ENCODE data around the gene PPP6R3.

PPP6R3 gene

GRCh38 chr11:68503792-68504191, 43.2 kb downstream of the PPP6R3 start:
- Histone ChIP-seq H3K27me3 (ENCODE audit: control insufficient read depth, insufficient read depth, low read length) (no peaks in the 10 kb centered on the region), H3K4me2 (ENCODE audit: low read length) (no peak overlapping the region), H3K27ac (no peak overlapping the region), H2AFZ (no peak overlapping the region), H3K4me3 (ENCODE audit: low read depth, low read length) (no peak overlapping the region), H3K36me3 (ENCODE audit: control insufficient read depth, insufficient read depth, low read length) (no peaks in the 10 kb centered on the region), H3K4me1 (peaks cover 16% of the 10 kb centered on the region), H3K79me2 (peaks cover 34% of the 10 kb centered on the region), H3K9ac (no peak overlapping the region), H3K9me3 (ENCODE audit: control insufficient read depth, low read length) (no peaks in the 10 kb centered on the region)
- no peak for TF ChIP-seq CTCF (IDR thresholded peaks at IDR 0.05)

GRCh38 chr11:68504432-68505066, 44.0 kb downstream of the PPP6R3 start:
- Histone ChIP-seq H3K9ac (no peak overlapping the region), H3K4me1 (peaks cover 15% of the 10 kb centered on the region), H3K27ac (no peak overlapping the region), H3K36me3 (ENCODE audit: control insufficient read depth, insufficient read depth, low read length) (no peaks in the 10 kb centered on the region), H3K4me3 (ENCODE audit: low read depth, low read length) (no peak overlapping the region), H3K79me2 (peaks cover 29% of the 10 kb centered on the region), H3K27me3 (ENCODE audit: control insufficient read depth, insufficient read depth, low read length) (no peaks in the 10 kb centered on the region), H3K9me3 (ENCODE audit: control insufficient read depth, low read length) (no peaks in the 10 kb centered on the region), H2AFZ (no peak overlapping the region), H3K4me2 (ENCODE audit: low read length) (no peak overlapping the region)
- no peak for TF ChIP-seq CTCF (IDR thresholded peaks at IDR 0.05)

GRCh38 chr11:68505596-68505995, 45.0 kb downstream of the PPP6R3 start:
- no peak overlapping the region for H2AFZ ChIP-seq
- H3K27ac ChIP-seq = no peak overlapping the region
- H3K4me3 ChIP-seq (ENCODE audit: low read depth, low read length) = no peak overlapping the region
- H3K79me2 ChIP-seq = peaks cover 25% of the 10 kb centered on the region
- no peaks in the 10 kb centered on the region for H3K36me3 ChIP-seq (ENCODE audit: control insufficient read depth, insufficient read depth, low read length)
- H3K4me1 ChIP-seq = peaks cover 15% of the 10 kb centered on the region
- no peaks in the 10 kb centered on the region for H3K9me3 ChIP-seq (ENCODE audit: control insufficient read depth, low read length)
- no peaks in the 10 kb centered on the region for H3K27me3 ChIP-seq (ENCODE audit: control insufficient read depth, insufficient read depth, low read length)
- H3K4me2 ChIP-seq (ENCODE audit: low read length) = no peak overlapping the region
- no peak overlapping the region for H3K9ac ChIP-seq
- no peak for TF ChIP-seq CTCF (IDR thresholded peaks at IDR 0.05)

- no peak for TF ChIP-seq CTCF (IDR thresholded peaks at IDR 0.05)
- Histone ChIP-seq H3K79me2 (peaks cover 22% of the 10 kb centered on the region), H3K27ac (no peak overlapping the region), H3K4me3 (ENCODE audit: low read depth, low read length) (no peak overlapping the region), H3K36me3 (ENCODE audit: control insufficient read depth, insufficient read depth, low read length) (no peaks in the 10 kb centered on the region), H3K27me3 (ENCODE audit: control insufficient read depth, insufficient read depth, low read length) (no peaks in the 10 kb centered on the region), H3K4me1 (peaks cover 13% of the 10 kb centered on the region), H2AFZ (no peak overlapping the region), H3K4me2 (ENCODE audit: low read length) (no peak overlapping the region), H3K9ac (no peak overlapping the region), H3K9me3 (ENCODE audit: control insufficient read depth, low read length) (no peaks in the 10 kb centered on the region)
Observed at GRCh38 chr11:68506908-68507307, 46.4 kb downstream of the PPP6R3 start.

GRCh38 chr11:68508425-68508824, 47.9 kb downstream of the PPP6R3 start:
- no peak for TF ChIP-seq CTCF (IDR thresholded peaks at IDR 0.05)
- no peaks in the 10 kb centered on the region for H3K36me3 ChIP-seq (ENCODE audit: control insufficient read depth, insufficient read depth, low read length)
- H2AFZ ChIP-seq = no peak overlapping the region
- no peaks in the 10 kb centered on the region for H3K27me3 ChIP-seq (ENCODE audit: control insufficient read depth, insufficient read depth, low read length)
- no peak overlapping the region for H3K9ac ChIP-seq
- no peaks in the 10 kb centered on the region for H3K9me3 ChIP-seq (ENCODE audit: control insufficient read depth, low read length)
- H3K79me2 ChIP-seq = peaks cover 22% of the 10 kb centered on the region
- peaks cover 7% of the 10 kb centered on the region for H3K4me1 ChIP-seq
- H3K27ac ChIP-seq = no peak overlapping the region
- H3K4me3 ChIP-seq (ENCODE audit: low read depth, low read length) = no peak overlapping the region
- no peak overlapping the region for H3K4me2 ChIP-seq (ENCODE audit: low read length)
